MM.1S (cell line): ENCODE data around the gene MSI2.

Experiments used
- DNase-seq: peaks from one replicate; pipeline ENCODE4 v3.0.0-alpha.2; 2015
- H2AFZ ChIP-seq: fragments of 300-600 bp; sonication (generic); 2 replicates; pipeline ENCODE4 v1.6.0; 2016; ENCODE audit warnings: antibody characterized with exemption, low read length
- H3F3A ChIP-seq: fragments of 300-600 bp; sonication (generic); 2 replicates; pipeline ENCODE4 v1.6.1; 2016; ENCODE audit warnings: mild to moderate bottlenecking, antibody characterized with exemption, low read length, moderate library complexity, mixed read lengths; ENCODE audit not compliant: insufficient read depth
- H3K27ac ChIP-seq: fragments of 300-600 bp; sonication (generic); 2 replicates; pipeline ENCODE4 v1.5.1; 2016; ENCODE audit warnings: mild to moderate bottlenecking, low read length
- H3K27me3 ChIP-seq: fragments of 300-600 bp; sonication (generic); replicated peaks from 2 replicates; pipeline ENCODE4 v1.6.0; 2016; ENCODE audit warnings: low read length; ENCODE audit not compliant: insufficient read depth
- H3K36me3 ChIP-seq: fragments of 300-600 bp; sonication (generic); replicated peaks from 2 replicates; pipeline ENCODE4 v1.6.1; 2016; ENCODE audit warnings: mild to moderate bottlenecking, low read length, mixed read lengths; ENCODE audit not compliant: insufficient read depth
- H3K4me1 ChIP-seq: fragments of 300-600 bp; sonication (generic); 2 replicates; pipeline ENCODE4 v1.6.1; 2016; ENCODE audit warnings: low read length, mixed read lengths
- H3K4me2 ChIP-seq: fragments of 300-600 bp; sonication (generic); 2 replicates; pipeline ENCODE4 v1.6.0; 2016; ENCODE audit warnings: low read depth, low read length
- H3K4me3 ChIP-seq: fragments of 300-600 bp; sonication (generic); 2 replicates; pipeline ENCODE4 v1.5.1; 2016; ENCODE audit warnings: low read length, mixed read lengths
- H3K79me2 ChIP-seq: fragments of 300-600 bp; sonication (generic); 2 replicates; pipeline ENCODE4 v1.6.1; 2016; ENCODE audit warnings: mixed run types, low read length, mixed read lengths
- H3K9ac ChIP-seq: fragments of 300-600 bp; sonication (generic); 2 replicates; pipeline ENCODE4 v1.6.1; 2016; ENCODE audit warnings: low read length, mixed read lengths
- H3K9me2 ChIP-seq: fragments of 300-600 bp; sonication (generic); replicated peaks from 2 replicates; pipeline ENCODE4 v1.6.1; 2016; ENCODE audit warnings: mild to moderate bottlenecking, low read length, mixed read lengths; ENCODE audit not compliant: insufficient read depth
- H3K9me3 ChIP-seq: fragments of 300-600 bp; sonication (generic); replicated peaks from 2 replicates; pipeline ENCODE4 v1.6.1; 2016; ENCODE audit warnings: mild to moderate bottlenecking, low read length, mixed read lengths; ENCODE audit not compliant: insufficient read depth
- H4K20me1 ChIP-seq: fragments of 300-600 bp; sonication (generic); 2 replicates; pipeline ENCODE4 v1.6.1; 2016; ENCODE audit warnings: mild to moderate bottlenecking, low read length, moderate library complexity, mixed read lengths; ENCODE audit not compliant: insufficient read depth
- CTCF ChIP-seq: fragments of 300-600 bp; sonication (generic); IDR thresholded peaks from 2 replicates; pipeline ENCODE4 v1.5.1; 2016; ENCODE audit warnings: antibody characterized with exemption, low read length, mixed read lengths
- EZH2 ChIP-seq: fragments of 300-600 bp; sonication (generic); optimal IDR thresholded peaks from 2 replicates; pipeline ENCODE3; 2017; ENCODE audit warnings: low read depth, mild to moderate bottlenecking, antibody characterized with exemption, low read length, mixed read lengths
- EZH2phosphoT487 ChIP-seq: fragments of 300-600 bp; sonication (generic); IDR thresholded peaks from 2 replicates; pipeline ENCODE4 v1.6.1; 2018; ENCODE audit warnings: antibody characterized with exemption, low read length

Gene MSI2

GRCh38 chr17:57418463-57419246 lies 162.3 kb downstream of the MSI2 start:
- no peak overlapping the region for H3K4me2 ChIP-seq
- TF ChIP-seq EZH2 (no peak), EZH2phosphoT487 (no peak), CTCF (no peak)

GRCh38 chr17:57419940-57420550 lies 163.7 kb downstream of the MSI2 start:
- peaks cover 85% of the 10 kb centered on the region for H3K79me2 ChIP-seq
- no peaks in the 10 kb centered on the region for H3K27me3 ChIP-seq
- H2AFZ ChIP-seq, result no peak overlapping the region
- H3K36me3 ChIP-seq, result no peaks in the 10 kb centered on the region
- H3K4me2 ChIP-seq, result no peak overlapping the region
- no peaks in the 10 kb centered on the region for H3K9me2 ChIP-seq
- no peak overlapping the region for H3K4me3 ChIP-seq
- H3K9ac ChIP-seq, result no peak overlapping the region
- no peaks in the 10 kb centered on the region for H3F3A ChIP-seq
- DNase-seq, result no peak
- TF ChIP-seq EZH2 (no peak), EZH2phosphoT487 (no peak), CTCF (no peak)
- H4K20me1 ChIP-seq, result no peaks in the 10 kb centered on the region
- H3K27ac ChIP-seq, result no peak overlapping the region
- no peaks in the 10 kb centered on the region for H3K9me3 ChIP-seq
- no peaks in the 10 kb centered on the region for H3K4me1 ChIP-seq

More at GRCh38 chr17:57418463-57419246, 162.3 kb downstream of the MSI2 start:
- H2AFZ ChIP-seq, result no peak overlapping the region
- no peak for DNase-seq
- no peaks in the 10 kb centered on the region for H3K9me3 ChIP-seq
- H3K79me2 ChIP-seq, result peaks cover 84% of the 10 kb centered on the region
- no peaks in the 10 kb centered on the region for H3K9me2 ChIP-seq
- H3K4me1 ChIP-seq, result no peaks in the 10 kb centered on the region
- H4K20me1 ChIP-seq, result no peaks in the 10 kb centered on the region
- no peak overlapping the region for H3K27ac ChIP-seq
- no peak overlapping the region for H3K9ac ChIP-seq
- H3K36me3 ChIP-seq, result no peaks in the 10 kb centered on the region
- H3K27me3 ChIP-seq, result no peaks in the 10 kb centered on the region
- H3K4me3 ChIP-seq, result no peak overlapping the region
- no peaks in the 10 kb centered on the region for H3F3A ChIP-seq

- no peaks in the 10 kb centered on the region for H3K9me2 ChIP-seq
- no peak overlapping the region for H3K4me3 ChIP-seq
- no peaks in the 10 kb centered on the region for H3K27me3 ChIP-seq
- H2AFZ ChIP-seq, result no peak overlapping the region
- DNase-seq, result no peak
- TF ChIP-seq EZH2phosphoT487 (no peak), EZH2 (no peak), CTCF (no peak)
- peaks cover 7% of the 10 kb centered on the region for H3K4me1 ChIP-seq
- no peaks in the 10 kb centered on the region for H3K36me3 ChIP-seq
- H4K20me1 ChIP-seq, result no peaks in the 10 kb centered on the region
- H3K79me2 ChIP-seq, result peaks cover 88% of the 10 kb centered on the region
- no peaks in the 10 kb centered on the region for H3F3A ChIP-seq
- H3K9ac ChIP-seq, result no peak overlapping the region
- H3K9me3 ChIP-seq, result no peaks in the 10 kb centered on the region
- H3K27ac ChIP-seq, result no peak overlapping the region
- no peak overlapping the region for H3K4me2 ChIP-seq
Measured at GRCh38 chr17:57420734-57421717, 164.7 kb downstream of the MSI2 start.
